ENCODE results near the gene PRDM10. TPM values are rescaled to one million over a fixed set of nuclear protein-coding genes. Genes with fewer than 3 reads are reported as not detected.

Gene PRDM10
- total RNA-seq, 1 donor = 8.0 TPM

- TF ChIP-seq CTCF (IDR thresholded peaks at IDR 0.05; ENCODE audit: extremely low read depth, low read depth, low read length) = no peak
These were observed 84.3 kb downstream of the PRDM10 start for GRCh38 chr11:129918361-129918760.

GRCh38 chr11:129917231-129917630 lies 85.4 kb downstream of the PRDM10 start:
- Histone ChIP-seq H3K4me1 (ENCODE audit: insufficient read depth, low read length) (no peaks in the 10 kb centered on the region), H3K4me3 (ENCODE audit: insufficient read depth, low read length) (no peak overlapping the region), H3K36me3 (ENCODE audit: insufficient read depth, low read length) (peaks cover 35% of the 10 kb centered on the region), H3K79me2 (ENCODE audit: insufficient read depth, low read length) (no peaks in the 10 kb centered on the region), H4K20me1 (ENCODE audit: insufficient read depth, low read length) (no peaks in the 10 kb centered on the region), H2AFZ (ENCODE audit: low read length) (no peak overlapping the region), H3K9me3 (ENCODE audit: low read depth, low read length) (no peaks in the 10 kb centered on the region), H3K27ac (ENCODE audit: low read depth, low read length) (no peak overlapping the region), H3K4me2 (ENCODE audit: insufficient read depth, low read length) (no peak overlapping the region), H3K27me3 (ENCODE audit: insufficient read depth, low read length) (no peaks in the 10 kb centered on the region)
- no peak for TF ChIP-seq CTCF (IDR thresholded peaks at IDR 0.05; ENCODE audit: extremely low read depth, low read depth, low read length)
- peak; percentile 82 for DNase-seq (ENCODE audit: insufficient read length, low spot score, missing footprints)

More at GRCh38 chr11:129918361-129918760, 84.3 kb downstream of the PRDM10 start:
- no peaks in the 10 kb centered on the region for H3K27me3 ChIP-seq (ENCODE audit: insufficient read depth, low read length)
- no peak for DNase-seq (ENCODE audit: insufficient read length, low spot score, missing footprints)
- no peaks in the 10 kb centered on the region for H3K4me1 ChIP-seq (ENCODE audit: insufficient read depth, low read length)
- H3K9me3 ChIP-seq (ENCODE audit: low read depth, low read length) = no peaks in the 10 kb centered on the region
- peaks cover 43% of the 10 kb centered on the region for H3K36me3 ChIP-seq (ENCODE audit: insufficient read depth, low read length)
- H3K79me2 ChIP-seq (ENCODE audit: insufficient read depth, low read length) = no peaks in the 10 kb centered on the region
- H3K27ac ChIP-seq (ENCODE audit: low read depth, low read length) = no peak overlapping the region
- no peak overlapping the region for H3K4me2 ChIP-seq (ENCODE audit: insufficient read depth, low read length)
- H4K20me1 ChIP-seq (ENCODE audit: insufficient read depth, low read length) = no peaks in the 10 kb centered on the region
- no peak overlapping the region for H2AFZ ChIP-seq (ENCODE audit: low read length)
- no peak overlapping the region for H3K4me3 ChIP-seq (ENCODE audit: insufficient read depth, low read length)

- Histone ChIP-seq H2AFZ (ENCODE audit: low read length) (peak overlapping the region; percentile 66), H3K9me3 (ENCODE audit: low read depth, low read length) (no peaks in the 10 kb centered on the region), H3K4me2 (ENCODE audit: insufficient read depth, low read length) (no peak overlapping the region), H3K4me3 (ENCODE audit: insufficient read depth, low read length) (no peak overlapping the region), H4K20me1 (ENCODE audit: insufficient read depth, low read length) (no peaks in the 10 kb centered on the region), H3K79me2 (ENCODE audit: insufficient read depth, low read length) (no peaks in the 10 kb centered on the region), H3K27ac (ENCODE audit: low read depth, low read length) (no peak overlapping the region), H3K4me1 (ENCODE audit: insufficient read depth, low read length) (no peaks in the 10 kb centered on the region), H3K36me3 (ENCODE audit: insufficient read depth, low read length) (peaks cover 27% of the 10 kb centered on the region), H3K27me3 (ENCODE audit: insufficient read depth, low read length) (no peaks in the 10 kb centered on the region)
- no peak for TF ChIP-seq CTCF (IDR thresholded peaks at IDR 0.05; ENCODE audit: extremely low read depth, low read depth, low read length)
- no peak for DNase-seq (ENCODE audit: insufficient read length, low spot score, missing footprints)
These were observed 91.3 kb downstream of the PRDM10 start for GRCh38 chr11:129911298-129911697.

- no peak for TF ChIP-seq CTCF (IDR thresholded peaks at IDR 0.05; ENCODE audit: extremely low read depth, low read depth, low read length)
- no peaks in the 10 kb centered on the region for H3K79me2 ChIP-seq (ENCODE audit: insufficient read depth, low read length)
- H3K27me3 ChIP-seq (ENCODE audit: insufficient read depth, low read length) = no peaks in the 10 kb centered on the region
- H4K20me1 ChIP-seq (ENCODE audit: insufficient read depth, low read length) = no peaks in the 10 kb centered on the region
- H3K27ac ChIP-seq (ENCODE audit: low read depth, low read length) = no peak overlapping the region
- H3K9me3 ChIP-seq (ENCODE audit: low read depth, low read length) = no peaks in the 10 kb centered on the region
- DNase-seq (ENCODE audit: insufficient read length, low spot score, missing footprints) = no peak
- H3K4me2 ChIP-seq (ENCODE audit: insufficient read depth, low read length) = no peak overlapping the region
- H3K4me3 ChIP-seq (ENCODE audit: insufficient read depth, low read length) = no peak overlapping the region
- H3K4me1 ChIP-seq (ENCODE audit: insufficient read depth, low read length) = no peaks in the 10 kb centered on the region
- H3K36me3 ChIP-seq (ENCODE audit: insufficient read depth, low read length) = peaks cover 21% of the 10 kb centered on the region
- H2AFZ ChIP-seq (ENCODE audit: low read length) = no peak overlapping the region
These were observed 92.3 kb downstream of the PRDM10 start for GRCh38 chr11:129910360-129910759.
